Duodenal mucosa (tissue), 2 donors: ENCODE data around the gene ITPKC.

Experiments
- H3K27ac ChIP-seq: one replicate; pipeline ENCODE4 v1.7.0; 2013; ENCODE audit warnings: low read depth, low read length
- H3K27me3 ChIP-seq, 2 donors: one replicate each; pipeline ENCODE4 v1.7.0; 2013; ENCODE audit warnings: low read length in 2 of 2, control low read depth in 1 of 2; ENCODE audit not compliant: insufficient read depth in 2 of 2, control insufficient read depth in 1 of 2
- H3K36me3 ChIP-seq, 2 donors: one replicate each; pipeline ENCODE4 v1.7.0; 2013; ENCODE audit warnings: low read length in 2 of 2, control low read depth in 1 of 2; ENCODE audit not compliant: insufficient read depth in 2 of 2, control insufficient read depth in 1 of 2
- H3K4me1 ChIP-seq, 2 donors: one replicate each; pipeline ENCODE4 v1.7.0; 2013; ENCODE audit warnings: low read length in 2 of 2, control low read depth in 1 of 2; ENCODE audit not compliant: insufficient read depth in 2 of 2, control insufficient read depth in 1 of 2
- H3K4me3 ChIP-seq, 2 donors: one replicate each; pipeline ENCODE4 v1.7.0; 2013; ENCODE audit warnings: low read length in 2 of 2, low read depth in 1 of 2
- H3K9ac ChIP-seq, 2 donors: one replicate each; pipeline ENCODE4 v1.7.0; 2013; ENCODE audit warnings: low read length in 2 of 2, low read depth in 1 of 2
- H3K9me3 ChIP-seq, 2 donors: one replicate each; pipeline ENCODE4 v1.7.0; 2013; ENCODE audit warnings: low read length in 2 of 2, control low read depth in 1 of 2; ENCODE audit not compliant: control insufficient read depth in 1 of 2

Gene ITPKC

GRCh38 chr19:40786060-40787037 is 69.4 kb downstream of the ITPKC start:
- Histone ChIP-seq H3K9me3 (no peaks in the 10 kb centered on the region), H3K27me3 (no peaks in the 10 kb centered on the region), H3K4me1 (no peaks in the 10 kb centered on the region), H3K4me3 (no peak overlapping the region), H3K36me3 (peaks cover 6 to 9% of the 10 kb centered on the region in 2 donors), H3K27ac (no peak overlapping the region), H3K9ac (no peak overlapping the region)
